Neural progenitor cell (in vitro differentiated cells): Measurements from ENCODE around the gene MAPK4.

Source experiments
- CTCF ChIP-seq: fragments of 200-600 bp; sonication (generic); IDR thresholded peaks from 2 replicates; pipeline ENCODE4 v1.5.1; 2017; ENCODE audit warnings: antibody characterized with exemption, mild to moderate bottlenecking
- EZH2 ChIP-seq: fragments of 200-600 bp; sonication (generic); IDR thresholded peaks from 2 replicates; pipeline ENCODE4 v1.6.1; 2017; ENCODE audit warnings: antibody characterized with exemption, mild to moderate bottlenecking, moderate library complexity
- EZH2phosphoT487 ChIP-seq: fragments of 200-600 bp; sonication (generic); IDR thresholded peaks from 2 replicates; pipeline ENCODE4 v1.6.1; 2017; ENCODE audit warnings: antibody characterized with exemption

GRCh38 chr18:50727721-50728471 is 168.0 kb downstream of the MAPK4 start:
- TF ChIP-seq CTCF: no peak
- no peak for TF ChIP-seq EZH2
- TF ChIP-seq EZH2phosphoT487: no peak
